Activated CD4-positive, alpha-beta T cell treated with anti-CD3 and anti-CD28 coated beads for 36 hours (primary cell): ENCODE results near the gene CCDC136. TPM values are rescaled to one million over a fixed set of nuclear protein-coding genes. Genes with fewer than 3 reads are reported as not detected.

Source experiments
- ATAC-seq: fragments of 200-7000 bp; cut with Tn5 transposase; one replicate; pipeline ENCODE4 v1.10.0; 2021; ENCODE audit warnings: mild to moderate bottlenecking, moderate library complexity
- CTCF ChIA-PET: fragments of 350-600 bp; sonication (Branson Sonifier 250); formaldehyde crosslinking; loops from one replicate; lab custom pipeline; 2021; ENCODE audit warnings: antibody characterized with exemption; lab: Charles Lee
- POLR2A ChIA-PET: fragments of 350-600 bp; sonication (Branson Sonifier 250); formaldehyde crosslinking; loops from one replicate; lab custom pipeline; 2021; ENCODE audit warnings: antibody characterized with exemption, inconsistent platforms; lab: Charles Lee
- DNase-seq: peaks from one replicate; pipeline ENCODE4 v3.0.0-alpha.2; 2020
- H3K27ac Mint-ChIP-seq: one replicate; pipeline ENCODE4 v1.8.0; 2021; ENCODE audit warnings: mixed read lengths
- H3K27me3 Mint-ChIP-seq: one replicate; pipeline ENCODE4 v1.8.0; 2021; ENCODE audit warnings: mixed read lengths
- H3K36me3 Mint-ChIP-seq: one replicate; pipeline ENCODE4 v1.8.0; 2021; ENCODE audit warnings: low read depth, mixed read lengths
- H3K4me1 Mint-ChIP-seq: one replicate; pipeline ENCODE4 v1.8.0; 2021; ENCODE audit warnings: mixed read lengths
- H3K4me3 Mint-ChIP-seq: one replicate; pipeline ENCODE4 v1.8.0; 2021; ENCODE audit warnings: mild to moderate bottlenecking, moderate library complexity, mixed read lengths
- H3K9me3 Mint-ChIP-seq: one replicate; pipeline ENCODE4 v1.8.0; 2021; ENCODE audit warnings: low read depth, mixed read lengths
- intact Hi-C, 2 experiments: fragments of 100-400 bp; cut with DNase I in 1 of 2; cut with micrococcal nuclease in 1 of 2; formaldehyde crosslinking; loops; one replicate each; pipeline versions ENCODE4 v1.14.2 to v1.15.1; 2022 to 2024; cut with DNase I, micrococcal nuclease
- total RNA-seq, 2 experiments: library from RNA; stranded (reverse); gene quantifications; one replicate each; pipeline ENCODE4 v1.2.3, GENCODE V29; 2021

Gene CCDC136
- total RNA-seq, 2 experiments from 2014 or later: 6.9 to 7.7 TPM

DNA sequence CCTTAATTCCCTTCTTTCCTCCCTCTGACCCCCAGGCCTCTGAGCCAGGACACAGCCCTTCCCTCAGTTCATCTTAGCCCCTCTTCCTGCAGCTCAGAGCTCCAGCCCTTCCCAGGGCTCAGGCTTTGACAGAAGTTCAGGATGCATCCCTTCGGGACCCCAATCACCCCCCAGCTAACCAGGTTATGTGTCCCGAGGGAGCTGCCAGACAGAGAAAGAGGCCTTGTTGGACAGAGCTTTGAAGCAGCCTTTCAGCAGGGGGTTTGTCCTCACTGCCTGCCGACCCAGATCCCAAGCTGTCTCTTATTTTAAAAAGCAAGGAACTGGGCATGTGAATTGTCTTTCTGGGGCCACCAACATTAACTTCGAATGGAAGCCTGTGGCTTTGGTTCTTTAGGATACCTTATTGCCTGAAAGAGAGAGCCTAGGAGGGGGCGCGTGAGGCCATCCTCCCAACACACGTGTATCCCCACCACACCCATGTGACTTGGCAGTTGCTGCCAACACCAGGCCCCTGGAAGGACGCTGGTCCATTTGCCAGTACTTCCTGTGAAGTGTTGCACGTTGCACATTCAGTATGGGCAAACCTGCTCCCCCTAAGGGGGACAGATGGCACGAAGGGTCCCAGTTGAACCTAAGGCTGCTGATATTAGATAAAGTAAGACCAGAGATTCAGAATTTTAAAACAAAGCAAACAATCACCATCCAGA is 858 bp downstream of the CCDC136 start:
- POLR2A ChIA-PET: no interaction called here
- Mint-ChIP-seq H3K27me3 (peaks cover 9% of the 10 kb centered on the region), H3K27ac (no peak overlapping the region), H3K9me3 (no peaks in the 10 kb centered on the region), H3K36me3 (no peaks in the 10 kb centered on the region), H3K4me1 (peaks cover 5% of the 10 kb centered on the region), H3K4me3 (peak overlapping the region; percentile 36)
- CTCF ChIA-PET: interaction anchor here (0.8 to 1.1 kb wide), 2 partner anchors 91 to 366 kb away, joined by 5 read pairs; no protein-coding TSS in a partner anchor
- ATAC-seq: no peak
- no peak for DNase-seq
- intact Hi-C loops: loop anchor here in 1 of 2 experiments (10.0 kb wide), 1 partner anchor 72 kb away; the partner anchor contains the start of gene ATP6V1F

- ATAC-seq (no peak), DNase-seq (no peak)
- intact Hi-C loops: loop anchor here in 1 of 2 experiments (10.0 kb wide), 1 partner anchor 72 kb away; the partner anchor contains the start of gene ATP6V1F
- no peaks in the 10 kb centered on the region for H3K9me3 Mint-ChIP-seq
- H3K27ac Mint-ChIP-seq: no peak overlapping the region
- CTCF ChIA-PET: interaction anchor here (1.0 to 1.1 kb wide), 2 partner anchors 91 to 136 kb away, joined by 3 to 5 read pairs; no protein-coding TSS in a partner anchor
- POLR2A ChIA-PET: no interaction called here
- H3K27me3 Mint-ChIP-seq: peaks cover 9% of the 10 kb centered on the region
- peaks cover 5% of the 10 kb centered on the region for H3K4me1 Mint-ChIP-seq
- no peaks in the 10 kb centered on the region for H3K36me3 Mint-ChIP-seq
- no peak overlapping the region for H3K4me3 Mint-ChIP-seq
Measured at GRCh38 chr7:128793181-128793547, 1.4 kb downstream of the CCDC136 start.

GRCh38 chr7:128794020-128794419 is 2.3 kb downstream of the CCDC136 start:
- no peaks in the 10 kb centered on the region for H3K36me3 Mint-ChIP-seq
- POLR2A ChIA-PET: no interaction called here
- intact Hi-C loops: loop anchor here in 1 of 2 experiments (1.0 to 10.0 kb wide), 2 partner anchors 71 to 89 kb away; partner anchors contain the start of gene ATP6V1F
- CTCF ChIA-PET: interaction anchor here (0.6 to 1.0 kb wide), 3 partner anchors 35 to 367 kb away, joined by 3 to 4 read pairs (median 3); no protein-coding TSS in a partner anchor
- no peak for ATAC-seq
- H3K4me3 Mint-ChIP-seq: no peak overlapping the region
- peaks cover 9% of the 10 kb centered on the region for H3K27me3 Mint-ChIP-seq
- no peak overlapping the region for H3K27ac Mint-ChIP-seq
- H3K4me1 Mint-ChIP-seq: peaks cover 5% of the 10 kb centered on the region
- no peaks in the 10 kb centered on the region for H3K9me3 Mint-ChIP-seq
- peak; percentile 50 for DNase-seq

GRCh38 chr7:128794436-128794835 is 2.7 kb downstream of the CCDC136 start:
- no peaks in the 10 kb centered on the region for H3K9me3 Mint-ChIP-seq
- no peak overlapping the region for H3K4me3 Mint-ChIP-seq
- CTCF ChIA-PET: interaction anchor here (0.6 to 1.0 kb wide), 2 partner anchors 35 to 135 kb away, joined by 3 read pairs; no protein-coding TSS in a partner anchor
- DNase-seq: no peak
- H3K27ac Mint-ChIP-seq: no peak overlapping the region
- no peak for ATAC-seq
- H3K36me3 Mint-ChIP-seq: no peaks in the 10 kb centered on the region
- H3K4me1 Mint-ChIP-seq: peaks cover 5% of the 10 kb centered on the region
- intact Hi-C loops: loop anchor here in 1 of 2 experiments (1.0 to 10.0 kb wide), 2 partner anchors 70 to 89 kb away; partner anchors contain the start of gene ATP6V1F
- POLR2A ChIA-PET: no interaction called here
- H3K27me3 Mint-ChIP-seq: peaks cover 6% of the 10 kb centered on the region

DNA sequence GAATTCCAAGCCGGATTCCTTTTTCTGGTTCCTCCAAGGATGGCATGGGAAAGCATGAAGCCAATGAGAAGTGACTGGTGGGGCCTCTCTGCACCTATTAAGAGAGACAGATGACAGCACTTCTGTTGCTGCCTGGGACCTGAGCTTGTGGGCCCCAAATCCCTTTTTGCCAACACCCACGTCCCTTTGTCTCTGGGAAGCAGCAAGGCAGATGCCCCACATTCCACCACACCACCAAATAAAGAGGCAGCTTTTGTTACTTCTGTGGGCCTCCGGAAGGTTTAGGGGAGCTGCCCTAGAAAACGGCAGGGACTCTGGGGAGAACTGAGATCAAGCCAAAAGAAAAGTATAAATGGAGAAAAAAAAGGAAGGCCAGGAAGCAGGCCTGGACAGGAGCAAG is 3.4 kb downstream of the CCDC136 start:
- Mint-ChIP-seq H3K4me3 (no peak overlapping the region), H3K36me3 (no peaks in the 10 kb centered on the region), H3K9me3 (no peaks in the 10 kb centered on the region), H3K4me1 (peaks cover 5% of the 10 kb centered on the region), H3K27me3 (peaks cover 3% of the 10 kb centered on the region), H3K27ac (no peak overlapping the region)
- ChIA-PET POLR2A (no interaction called here), CTCF (interaction anchor here (1.1 kb wide), 1 partner anchor 296 kb away, joined by 4 read pairs; no protein-coding TSS in a partner anchor)
- DNase-seq (no peak), ATAC-seq (no peak)
- intact Hi-C loops: loop anchor here in 1 of 2 experiments (10.0 kb wide), 1 partner anchor 70 kb away; the partner anchor contains the start of gene ATP6V1F

- Mint-ChIP-seq H3K27ac (no peak overlapping the region), H3K4me3 (no peak overlapping the region), H3K36me3 (no peaks in the 10 kb centered on the region), H3K9me3 (no peaks in the 10 kb centered on the region), H3K4me1 (peaks cover 2% of the 10 kb centered on the region), H3K27me3 (no peaks in the 10 kb centered on the region)
- intact Hi-C loops: loop anchor here in 1 of 2 experiments (10.0 kb wide), 1 partner anchor 68 kb away; the partner anchor contains the start of gene ATP6V1F
- no peak for ATAC-seq
- ChIA-PET CTCF (interaction anchor here (1.1 kb wide), 1 partner anchor 295 kb away, joined by 4 read pairs; no protein-coding TSS in a partner anchor), POLR2A (no interaction called here)
- no peak for DNase-seq
Measured at GRCh38 chr7:128796327-128796726, 4.6 kb downstream of the CCDC136 start.

DNA sequence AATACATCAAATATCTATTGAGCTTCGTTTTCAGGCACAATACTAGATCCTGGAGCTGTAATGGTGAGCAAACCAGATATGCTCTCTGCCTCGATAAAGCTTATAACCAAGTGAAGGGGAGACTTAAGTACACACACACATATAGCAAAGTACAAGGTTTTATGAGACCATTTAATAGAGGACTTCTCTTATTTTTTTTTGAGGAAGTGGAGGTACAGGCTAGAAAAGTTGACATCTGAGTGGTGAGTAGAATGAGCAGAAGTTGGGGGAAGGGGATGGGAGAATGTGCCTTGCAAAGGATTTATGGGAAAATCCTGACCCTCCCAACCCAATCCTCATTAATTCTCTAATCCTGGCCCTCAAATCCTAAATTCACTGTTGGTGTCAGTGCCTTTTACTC is 7.7 kb downstream of the CCDC136 start:
- intact Hi-C loops: loop anchor here in 1 of 2 experiments (10.0 kb wide), 1 partner anchor 65 kb away; the partner anchor contains the start of gene ATP6V1F
- Mint-ChIP-seq H3K9me3 (no peaks in the 10 kb centered on the region), H3K4me3 (no peak overlapping the region), H3K27me3 (no peaks in the 10 kb centered on the region), H3K4me1 (no peaks in the 10 kb centered on the region), H3K27ac (no peak overlapping the region), H3K36me3 (no peaks in the 10 kb centered on the region)
- POLR2A ChIA-PET: no interaction called here
- DNase-seq (no peak), ATAC-seq (no peak)
- CTCF ChIA-PET: no interaction called here

DNA sequence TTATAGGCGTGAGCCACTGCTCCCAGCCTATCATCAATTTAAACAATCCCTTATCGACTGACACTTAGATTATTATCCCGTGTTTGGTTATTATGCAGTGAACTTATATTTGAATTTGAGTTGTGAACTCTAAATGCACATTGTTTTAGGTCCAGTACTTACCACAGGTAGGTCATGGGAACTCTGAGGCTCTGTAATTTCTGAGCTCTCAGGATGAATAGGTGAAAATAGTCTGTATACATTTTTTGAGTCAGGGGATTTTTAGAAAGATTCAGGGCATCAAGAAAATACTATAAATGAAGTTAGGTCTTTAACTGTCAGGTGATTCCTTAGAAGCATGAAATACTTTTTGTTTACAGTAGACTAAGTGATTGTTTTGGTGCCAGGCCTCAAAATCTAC is 8.8 kb downstream of the CCDC136 start:
- CTCF ChIA-PET: interaction anchor here (0.5 kb wide), 1 partner anchor 134 kb away, joined by 3 read pairs; no protein-coding TSS in a partner anchor
- ATAC-seq (peak; percentile 26), DNase-seq (no peak)
- H3K27me3 Mint-ChIP-seq: no peaks in the 10 kb centered on the region
- no peak overlapping the region for H3K4me3 Mint-ChIP-seq
- POLR2A ChIA-PET: no interaction called here
- no peaks in the 10 kb centered on the region for H3K4me1 Mint-ChIP-seq
- no peak overlapping the region for H3K27ac Mint-ChIP-seq
- intact Hi-C loops: no loop called here
- no peaks in the 10 kb centered on the region for H3K9me3 Mint-ChIP-seq
- H3K36me3 Mint-ChIP-seq: peaks cover 1% of the 10 kb centered on the region

- ATAC-seq: no peak
- CTCF ChIA-PET: interaction anchor here (0.5 kb wide), 1 partner anchor 135 kb away, joined by 3 read pairs; no protein-coding TSS in a partner anchor
- Mint-ChIP-seq H3K4me3 (no peak overlapping the region), H3K4me1 (no peaks in the 10 kb centered on the region), H3K27ac (no peak overlapping the region), H3K9me3 (no peaks in the 10 kb centered on the region), H3K36me3 (peaks cover 2% of the 10 kb centered on the region), H3K27me3 (no peaks in the 10 kb centered on the region)
- intact Hi-C loops: no loop called here
- DNase-seq: no peak
- POLR2A ChIA-PET: no interaction called here
Measured at GRCh38 chr7:128801003-128801402, 9.2 kb downstream of the CCDC136 start.

GRCh38 chr7:128801667-128802418 is 10.1 kb downstream of the CCDC136 start:
- CTCF ChIA-PET: interaction anchor here (0.9 to 1.7 kb wide), 4 partner anchors 18 to 61 kb away, joined by 3 to 5 read pairs (median 4); partner anchors contain the start of gene ATP6V1F
- no peak overlapping the region for H3K27ac Mint-ChIP-seq
- peaks cover 2% of the 10 kb centered on the region for H3K36me3 Mint-ChIP-seq
- ATAC-seq: no peak
- no peak for DNase-seq
- intact Hi-C loops: no loop called here
- H3K9me3 Mint-ChIP-seq: no peaks in the 10 kb centered on the region
- POLR2A ChIA-PET: no interaction called here
- H3K4me1 Mint-ChIP-seq: no peaks in the 10 kb centered on the region
- H3K4me3 Mint-ChIP-seq: no peak overlapping the region
- H3K27me3 Mint-ChIP-seq: no peaks in the 10 kb centered on the region

DNA sequence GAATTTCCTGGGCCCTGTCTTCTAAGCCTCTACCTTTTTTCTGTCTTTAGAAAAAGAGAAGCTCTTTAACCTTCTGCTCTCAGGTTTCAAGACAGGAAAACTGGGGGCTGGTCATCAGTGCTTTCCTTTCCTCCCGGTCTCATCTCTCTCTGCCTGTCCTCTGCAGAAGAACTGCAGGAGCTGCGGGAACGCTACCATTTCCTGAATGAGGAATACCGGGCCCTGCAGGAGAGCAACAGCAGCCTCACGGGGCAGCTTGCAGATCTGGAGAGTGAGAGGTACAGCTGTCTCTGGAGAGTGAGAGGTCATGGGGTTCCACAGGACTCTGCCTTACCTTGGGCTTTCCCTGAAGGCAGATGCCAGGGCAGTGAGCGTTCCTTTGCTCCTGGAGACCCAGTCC is 12.7 kb downstream of the CCDC136 start:
- Mint-ChIP-seq H3K27me3 (no peaks in the 10 kb centered on the region), H3K9me3 (no peaks in the 10 kb centered on the region), H3K4me1 (no peaks in the 10 kb centered on the region), H3K36me3 (peaks cover 2% of the 10 kb centered on the region), H3K27ac (no peak overlapping the region), H3K4me3 (no peak overlapping the region)
- ChIA-PET CTCF (interaction anchor here (0.6 kb wide), 1 partner anchor 21 kb away, joined by 3 read pairs; no protein-coding TSS in a partner anchor), POLR2A (no interaction called here)
- DNase-seq (no peak), ATAC-seq (no peak)
- intact Hi-C loops: no loop called here
